Stimulated activated CD8-positive, alpha-beta memory T cell treated with anti-CD3 and anti-CD28 coated beads, Interleukin-12 subunit alpha, Interleukin-12 subunit beta, amount 100 ng/mL, for 24 hours (primary cell): ENCODE results near the gene ABCB9.
"Not testable (repeated sequence)": the region's sequence is repeated elsewhere in the genome, so short reads cannot be mapped to it uniquely, and the experiment has no call there.

Experiments
- DNase-seq: peaks from one replicate; pipeline ENCODE4 v3.0.0-alpha.2; 2020; ENCODE audit errors: extremely low read depth

Gene ABCB9

DNA sequence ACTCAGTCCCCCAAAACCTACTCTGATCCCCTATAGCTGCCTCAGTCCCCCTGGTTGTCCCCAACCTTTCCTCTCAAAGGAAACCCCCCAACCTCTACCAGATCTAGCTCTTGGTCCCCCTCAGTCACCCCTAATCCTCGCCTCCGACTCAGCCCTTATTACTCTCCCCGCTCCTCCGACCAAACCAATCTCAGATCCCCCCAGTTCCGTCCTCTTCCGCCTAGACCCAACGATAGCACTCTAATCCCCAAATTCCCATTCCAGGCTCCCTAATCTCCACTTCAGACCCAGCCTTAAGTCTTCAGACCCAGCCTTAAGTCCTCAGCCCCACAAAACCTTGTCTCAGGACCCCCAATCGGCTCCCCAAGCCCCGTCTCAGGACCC, 71.0 kb downstream of the ABCB9 start:
- DNase-seq: no peak

DNA sequence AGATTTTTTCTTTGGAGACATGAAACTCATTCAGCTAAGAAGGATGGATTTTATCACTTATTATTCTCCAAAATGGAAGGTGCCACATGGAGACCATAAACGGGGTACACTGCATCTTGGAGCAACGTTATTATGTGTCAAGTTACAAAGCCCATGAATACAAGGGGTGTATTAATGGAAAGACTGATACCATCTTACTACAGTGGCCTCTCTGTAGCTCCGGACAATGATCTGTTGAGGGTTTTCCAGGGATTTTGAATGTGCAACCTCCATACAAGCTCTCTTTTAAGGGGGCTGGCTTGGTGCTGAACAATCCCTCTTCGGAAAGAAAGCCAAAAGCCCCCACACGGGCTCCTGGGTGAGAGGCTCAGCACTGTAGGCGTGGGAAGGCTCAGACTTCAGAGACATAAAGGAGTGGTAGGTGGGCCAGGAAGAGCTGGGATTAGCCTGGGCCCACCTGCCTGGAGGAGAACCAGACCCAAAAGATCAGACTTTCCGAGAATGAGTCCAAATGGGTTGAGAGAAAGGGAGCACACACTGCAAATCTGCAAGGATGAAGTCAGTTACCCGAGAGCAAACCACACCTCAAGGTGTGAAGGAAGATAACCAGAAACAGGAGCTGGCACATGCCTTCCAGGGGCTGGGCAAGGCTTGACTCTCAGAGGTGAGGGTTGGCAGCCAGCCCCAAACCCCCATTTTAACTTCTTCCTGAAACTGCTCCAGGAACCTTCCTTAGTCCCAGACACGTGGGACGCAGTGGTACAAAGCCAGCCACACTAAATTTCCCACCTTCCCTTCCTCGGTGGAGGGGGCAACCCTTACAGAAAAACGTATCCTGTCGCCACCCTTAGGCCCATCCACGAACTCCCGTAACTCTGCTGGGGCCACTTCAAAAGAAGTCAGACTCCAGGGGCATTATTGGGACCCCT, 71.8 kb downstream of the ABCB9 start:
- DNase-seq: no peak

DNA sequence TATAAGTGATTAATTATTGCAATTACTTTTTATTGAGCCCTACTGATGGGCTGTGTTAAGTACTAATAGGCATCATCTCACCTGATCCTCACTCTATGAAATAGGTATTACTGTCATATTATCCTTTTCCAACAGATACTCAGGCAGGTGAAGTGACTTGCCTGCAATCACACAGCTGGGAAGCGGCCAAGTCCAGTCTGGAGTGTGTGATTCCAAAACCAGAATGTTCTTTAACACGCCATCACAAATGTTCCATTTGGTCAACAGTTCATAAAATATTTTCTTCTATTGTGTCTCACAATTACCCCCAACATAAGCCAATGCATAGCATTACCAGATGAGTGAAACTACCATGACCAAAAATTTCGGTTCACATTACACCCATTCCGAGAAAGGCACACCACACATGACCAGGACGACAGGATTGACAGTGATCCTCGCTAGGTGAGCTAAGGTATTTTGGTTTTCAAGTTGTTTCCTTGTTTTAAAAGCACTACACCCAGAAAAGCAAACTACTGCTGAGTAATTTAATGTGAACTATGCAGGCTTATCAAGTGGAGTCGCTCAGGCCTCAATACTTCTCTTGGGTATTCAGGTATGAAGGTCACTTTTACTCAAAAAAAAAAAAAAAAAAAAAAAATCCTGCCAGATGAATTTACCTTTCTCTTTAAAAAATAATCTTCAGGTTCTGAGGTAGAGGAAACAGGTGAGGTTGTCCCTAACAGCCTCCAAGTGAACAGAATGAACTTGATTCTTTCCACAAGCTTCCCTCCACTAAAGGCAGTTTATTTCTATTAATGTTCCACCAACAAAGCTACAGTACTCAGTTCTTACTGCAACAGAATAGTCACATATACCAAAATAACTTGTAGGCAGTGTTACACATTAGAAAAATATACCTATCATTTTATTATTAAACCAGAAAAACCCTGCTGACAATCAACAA, 72.8 kb downstream of the ABCB9 start:
- DNase-seq: no peak

DNA sequence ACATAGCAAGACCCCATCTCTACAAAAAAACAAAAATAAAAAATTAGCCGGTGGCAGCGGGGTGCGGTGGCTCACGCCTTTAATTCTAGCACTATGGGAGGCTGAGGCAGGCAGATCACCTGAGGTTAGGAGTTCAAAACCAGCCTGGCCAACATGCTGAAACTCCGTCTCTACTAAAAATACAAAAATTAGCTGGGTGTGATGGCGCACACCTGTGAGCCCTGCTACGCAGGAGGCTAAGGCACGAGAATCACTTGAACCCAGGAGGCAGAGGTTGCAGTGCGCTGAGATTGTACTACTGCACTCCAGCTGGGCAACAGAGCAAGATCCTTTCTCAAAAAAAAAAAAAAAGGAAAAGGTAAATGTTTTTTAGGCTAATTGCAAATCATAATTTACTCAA, 73.5 kb downstream of the ABCB9 start:
- DNase-seq: not testable (repeated sequence)

DNA sequence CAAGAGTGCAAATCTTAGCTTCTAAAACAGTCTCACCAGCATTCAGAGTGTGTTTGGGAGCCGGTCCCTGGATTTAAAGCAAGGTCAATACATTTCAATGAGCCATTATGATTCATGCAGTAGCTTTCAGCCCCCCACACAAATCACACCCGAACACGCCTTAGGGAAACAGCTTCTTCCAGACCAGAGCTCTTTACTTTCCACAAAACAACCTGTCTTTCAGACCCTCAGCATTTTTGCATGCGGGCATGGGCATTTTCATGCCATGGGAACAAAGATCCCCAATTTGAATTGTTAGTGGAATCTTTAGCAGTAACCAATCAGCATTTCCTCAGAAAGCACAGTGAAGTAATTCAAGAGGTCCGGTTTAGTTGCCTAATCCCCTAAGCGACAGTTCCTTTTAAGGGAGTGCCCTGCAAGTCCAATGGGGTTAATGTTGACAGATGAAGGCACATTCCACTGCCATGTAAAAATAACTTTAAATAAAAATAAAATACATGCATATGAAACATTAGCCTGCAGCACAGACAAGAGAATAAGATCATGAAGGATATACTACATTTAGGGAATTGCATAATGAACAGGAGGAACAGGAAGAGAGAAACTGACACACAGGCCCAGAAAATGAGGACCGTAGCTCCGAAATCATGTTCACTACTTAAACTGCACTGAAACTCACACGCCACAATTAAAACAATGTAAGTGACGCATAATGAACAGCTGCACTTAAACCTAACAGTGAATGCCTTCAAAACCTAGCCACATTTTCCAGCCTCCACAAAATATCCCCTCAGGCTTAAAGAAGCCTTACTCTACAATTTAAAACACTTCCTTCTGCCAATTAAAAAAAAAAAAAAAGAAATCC, 74.4 kb downstream of the ABCB9 start:
- DNase-seq: no peak

DNA sequence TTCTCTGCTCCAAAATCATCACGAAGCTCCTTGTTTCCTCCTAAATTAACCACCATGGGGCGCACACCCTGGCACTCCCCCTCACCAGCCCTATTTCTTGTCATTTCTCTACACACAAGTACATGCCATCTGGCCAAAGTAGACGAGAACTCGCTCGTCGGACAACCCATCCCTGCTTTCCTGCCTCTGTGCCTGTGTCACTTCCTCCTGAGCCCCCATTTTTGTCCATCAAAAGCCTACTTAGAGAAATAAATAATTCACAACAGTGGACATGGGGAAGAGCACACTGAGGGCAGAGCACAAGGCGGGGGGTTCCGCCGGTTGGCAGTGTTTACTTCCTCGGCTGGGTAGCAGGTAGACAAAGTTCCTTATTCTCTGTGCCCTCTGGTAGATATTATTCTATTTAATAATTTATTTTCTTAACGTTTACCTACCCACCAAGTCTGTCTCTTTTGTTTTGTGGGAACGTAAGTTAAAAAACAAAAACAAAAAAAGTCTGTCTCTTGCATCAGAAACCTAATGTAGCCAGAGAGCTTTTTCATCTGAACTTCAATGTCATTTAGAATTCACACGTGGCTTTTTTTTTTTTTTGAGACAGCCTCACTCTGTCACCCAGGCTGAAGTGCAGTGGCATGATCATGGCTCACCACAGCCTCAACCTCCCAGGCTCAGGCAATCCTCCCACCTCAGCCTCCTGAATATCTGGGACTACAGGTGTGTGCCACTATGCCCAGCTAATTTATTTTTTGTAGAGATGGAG, 76.3 kb downstream of the ABCB9 start:
- DNase-seq: no peak

DNA sequence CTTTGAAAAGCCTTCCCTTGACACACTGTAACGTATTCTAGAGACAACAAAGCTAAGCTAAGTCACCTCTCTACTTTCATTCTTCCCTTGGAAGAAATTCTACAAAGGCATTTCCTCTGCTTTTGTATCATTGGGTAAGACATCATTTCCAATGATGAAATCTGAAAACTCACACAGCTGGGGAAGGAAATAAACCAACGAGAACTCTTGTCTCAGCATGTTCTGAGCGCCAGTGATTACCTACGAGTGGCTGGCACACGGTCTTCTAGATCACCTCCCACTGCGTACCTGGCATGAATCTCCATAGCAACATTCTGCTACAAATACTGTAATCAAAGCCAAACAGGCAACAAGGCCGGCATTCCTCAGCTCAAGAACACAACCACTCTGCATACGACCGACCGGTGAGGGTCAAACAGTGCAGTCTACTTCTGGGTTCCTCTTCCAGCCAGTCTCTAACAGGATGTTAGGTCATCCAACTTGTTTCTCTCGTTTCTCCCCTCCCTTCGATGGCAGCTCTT, 78.0 kb downstream of the ABCB9 start:
- no peak for DNase-seq

DNA sequence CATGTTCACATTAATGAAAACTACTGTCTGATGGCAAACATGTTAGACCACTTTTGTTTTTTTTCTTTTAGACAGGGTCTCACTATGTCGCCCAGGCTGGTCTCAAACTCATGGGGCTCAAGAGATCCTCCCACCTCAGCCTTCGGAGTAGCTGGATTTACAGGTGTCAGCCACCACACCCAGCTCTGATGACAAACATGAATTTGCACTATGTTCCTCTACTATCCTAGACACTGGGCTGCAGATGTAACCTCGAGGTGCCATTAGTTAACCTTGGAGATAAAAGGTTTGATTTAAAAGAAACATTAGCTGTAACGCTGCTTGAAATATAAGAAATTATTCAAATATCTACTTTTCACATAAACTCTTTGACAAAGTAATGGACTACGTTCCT, 78.4 kb downstream of the ABCB9 start:
- no peak for DNase-seq

DNA sequence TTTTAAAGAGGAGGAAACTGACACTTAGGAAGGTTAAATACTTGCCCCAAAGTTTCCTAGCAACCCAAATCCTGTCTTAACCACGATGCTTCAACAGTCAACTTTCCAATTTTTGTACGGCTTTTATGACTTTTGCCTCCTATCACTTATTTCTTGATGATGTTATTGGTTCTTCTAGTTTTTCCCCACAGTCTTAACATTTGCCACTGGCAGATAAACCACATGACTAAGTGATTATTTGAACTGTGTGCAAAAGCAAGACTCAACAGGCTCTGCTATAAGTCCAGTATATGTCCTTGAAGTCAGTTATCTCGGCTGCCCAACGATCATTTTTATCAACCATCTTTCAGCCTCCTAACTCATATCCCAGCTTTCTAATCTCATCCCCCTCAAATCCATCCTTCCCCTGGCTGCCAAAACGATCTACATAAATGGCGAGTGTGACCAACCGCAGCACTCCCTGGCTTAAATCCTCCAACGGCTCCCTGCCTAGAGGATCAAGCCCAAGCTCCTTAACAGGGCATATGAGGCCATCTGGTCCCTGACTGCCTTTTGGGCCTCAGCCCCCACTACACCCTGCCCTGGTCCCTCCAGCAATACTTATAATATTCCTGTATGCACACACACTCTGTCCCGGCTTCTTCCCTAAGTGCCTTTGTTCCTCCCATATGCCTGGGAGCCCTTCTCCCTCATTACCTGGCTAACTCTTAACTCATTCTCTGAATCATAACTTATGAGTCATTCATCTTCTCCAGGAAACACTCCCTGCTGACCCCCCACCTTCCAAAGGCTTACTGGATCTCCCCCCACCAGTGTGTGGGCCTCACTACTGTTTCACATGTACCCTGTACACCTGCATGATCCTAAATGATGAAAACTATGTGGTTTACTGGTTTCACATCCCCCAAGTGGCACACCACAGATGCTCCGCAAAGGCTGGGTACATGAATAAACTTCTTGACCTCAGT, 79.1 kb downstream of the ABCB9 start:
- DNase-seq: no peak

DNA sequence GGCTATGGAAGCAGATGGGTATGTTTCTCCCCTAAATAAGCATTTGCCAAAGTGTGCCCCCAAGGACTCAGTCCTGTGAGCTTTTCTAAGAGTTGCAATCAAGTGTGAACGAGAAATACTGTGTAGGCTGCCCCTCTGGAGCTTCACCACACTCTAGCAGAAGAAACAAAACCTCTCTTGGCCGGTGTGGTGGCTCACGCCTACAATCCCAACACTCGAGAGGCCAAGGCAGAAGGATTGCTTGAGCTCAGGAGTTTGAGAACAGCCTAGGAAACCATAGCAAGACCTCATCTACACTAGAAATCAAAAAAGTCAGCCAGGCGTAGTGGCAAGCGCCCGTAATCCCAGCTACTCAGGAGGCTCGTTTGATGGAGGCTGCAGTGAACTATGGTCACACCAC, 80.1 kb downstream of the ABCB9 start:
- DNase-seq: no peak

DNA sequence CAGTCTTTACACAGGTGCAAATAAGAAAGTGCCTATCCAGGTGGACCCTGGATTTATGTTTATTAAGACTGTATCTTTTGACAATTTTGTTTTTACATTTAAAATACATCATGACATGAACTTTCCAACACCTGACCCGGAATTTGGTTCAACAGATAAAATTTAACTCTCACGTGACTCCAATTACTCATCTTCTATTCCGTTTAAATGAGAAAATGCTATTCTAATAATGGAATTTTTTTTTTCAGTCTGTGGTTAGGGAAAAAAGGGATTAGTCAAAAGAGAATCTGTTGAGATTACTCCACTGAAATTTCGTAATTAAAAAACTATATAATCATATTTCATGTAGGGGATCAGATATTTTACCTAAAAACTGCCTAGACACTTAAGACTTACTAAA, 81.4 kb downstream of the ABCB9 start:
- no peak for DNase-seq

DNA sequence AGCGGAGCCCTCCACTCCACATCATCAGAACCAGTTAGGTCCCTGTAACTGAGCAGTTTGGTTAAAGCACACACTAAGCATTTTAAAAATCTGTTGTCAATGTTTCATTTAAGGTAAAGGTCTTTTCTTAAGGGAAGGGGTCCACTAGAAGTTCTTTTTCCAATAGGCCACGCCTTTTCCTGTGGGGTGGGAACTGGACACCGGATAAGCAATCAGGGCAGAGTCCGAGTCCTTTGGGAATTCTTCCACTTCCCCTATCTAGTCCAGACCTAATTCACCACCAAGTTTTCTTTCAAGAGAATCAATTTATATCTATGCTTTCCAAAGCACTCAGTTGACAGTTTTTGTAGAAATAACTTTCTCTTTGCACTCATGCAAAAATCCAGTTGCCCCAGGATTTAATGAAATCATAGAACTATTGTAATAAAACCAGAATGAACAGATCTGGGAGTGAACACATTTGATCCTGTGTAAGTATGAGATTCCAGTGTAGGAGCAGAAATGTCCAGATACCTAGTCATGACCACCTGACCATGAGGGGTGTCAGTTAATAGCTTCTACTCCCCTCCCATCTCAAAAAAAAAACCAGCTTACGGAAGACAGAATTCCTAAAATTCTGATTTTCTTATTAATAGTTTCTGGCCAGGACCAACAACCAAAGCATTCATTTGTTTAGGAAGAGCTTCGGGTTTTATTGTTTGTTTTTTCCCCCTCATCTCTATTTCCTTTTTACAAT, 82.0 kb downstream of the ABCB9 start:
- no peak for DNase-seq

DNA sequence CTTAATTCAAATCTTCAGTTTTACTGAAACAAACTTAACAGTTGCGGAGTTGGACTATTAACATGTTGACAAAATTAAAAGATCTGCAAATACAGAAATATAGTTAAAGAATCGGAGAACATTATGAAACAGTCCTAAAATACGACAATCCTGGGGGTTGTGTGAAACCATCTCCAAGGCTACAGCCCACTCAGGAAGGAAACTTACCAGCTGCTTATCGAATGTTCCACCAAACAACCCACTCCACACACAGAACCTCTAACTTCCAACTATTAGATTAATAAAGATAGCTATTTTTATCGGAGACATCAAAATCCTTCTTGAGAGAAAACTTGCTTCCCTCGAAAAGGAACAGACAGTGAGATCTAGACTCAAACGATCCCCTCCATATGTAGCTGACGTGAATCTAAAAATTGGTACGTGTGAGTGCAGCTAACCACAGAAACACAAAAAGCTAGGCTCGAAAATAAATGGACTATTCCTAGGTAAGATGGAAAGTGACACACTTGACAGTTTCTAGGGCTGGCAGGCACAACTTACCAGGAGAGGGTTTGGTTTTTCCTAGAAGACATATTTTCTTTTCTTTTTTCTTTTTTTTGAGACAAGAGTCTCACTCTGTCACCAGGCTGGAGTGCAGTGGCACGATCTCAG, 83.2 kb downstream of the ABCB9 start:
- no peak for DNase-seq

DNA sequence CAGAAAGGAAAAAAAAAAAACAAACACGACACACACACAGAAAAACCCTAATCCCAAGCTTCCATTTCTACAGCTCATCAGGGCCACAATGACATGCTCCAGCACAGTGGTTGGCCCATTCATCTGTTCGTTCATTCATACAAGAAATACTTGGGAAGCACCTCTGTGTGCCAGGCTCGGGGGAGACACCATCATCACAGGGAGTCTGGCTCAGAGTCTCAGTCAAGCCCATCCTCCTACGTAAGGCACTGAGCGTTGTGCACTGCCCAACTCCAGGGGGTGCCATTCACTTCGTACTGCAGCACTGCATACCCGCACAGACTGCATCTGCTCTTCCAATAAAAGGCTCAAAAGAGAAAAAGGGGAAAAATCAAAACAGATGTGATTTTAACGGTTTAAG, 85.6 kb downstream of the ABCB9 start:
- DNase-seq: no peak

DNA sequence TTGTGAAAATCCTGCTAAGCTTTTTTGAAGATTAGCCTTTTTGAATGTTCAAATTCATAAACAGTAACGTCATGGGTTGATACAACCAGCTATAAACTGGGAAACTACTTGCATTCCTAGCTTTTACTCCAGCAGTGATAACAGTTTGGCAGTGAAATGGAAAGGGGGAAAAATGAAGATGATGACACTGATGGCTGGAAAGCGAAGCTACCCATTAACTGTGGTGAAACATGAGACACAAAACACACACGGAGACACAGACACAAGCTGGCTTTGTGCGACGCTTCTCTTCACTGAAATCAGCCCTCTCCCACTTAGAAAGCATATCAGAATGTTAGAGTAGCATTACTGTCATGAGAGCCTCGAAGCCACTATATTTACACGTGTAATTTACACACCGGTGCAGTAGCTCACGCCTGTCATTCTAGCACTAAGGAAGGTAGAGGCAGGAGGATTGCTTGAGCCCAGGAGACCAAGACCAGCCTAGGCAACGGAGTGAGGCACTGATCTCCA, 86.1 kb downstream of the ABCB9 start:
- DNase-seq: no peak
